A549 treated with Mapracorat at 1 μM for 4 hours (cell line): ENCODE results near the gene GCNT3. TPM values are rescaled to one million over a fixed set of nuclear protein-coding genes. Genes with fewer than 3 reads are reported as not detected.

ENCODE experiments used
- total RNA-seq: library from RNA; stranded (reverse); fragments of 200-300 nt; extraction: Qiagen RNA extraction; gene quantifications from 5 replicates; pipeline ENCODE4 v1.2.3, GENCODE V29; 2022

The GCNT3 gene
- total RNA-seq, result 127 to 145 TPM (median 134 TPM) in 5 replicates

GRCh38 chr15:59611276-59612260, at the start of gene GCNT3:
TSS of gene GCNT3 (plus strand) at chr15:59611783. CDS start at chr15:59618239, 6,456 bp downstream.

GRCh38 chr15:59656897-59657634, 45.5 kb downstream of the GCNT3 start, which contains the start of gene GTF2A2:
TSS of gene GTF2A2 (minus strand) at chr15:59657515. CDS start at chr15:59652277, 5,238 bp downstream.

Other genes starting within 250 kb of the GCNT3 start
- gene MYO1E, start 238.9 kb upstream of the GCNT3 start, total RNA-seq, result 178 to 320 TPM (median 311 TPM) in 5 replicates
- 9.5 to 15.5 TPM (median 11.5 TPM) in 5 replicates for gene FAM81A, start 173.6 kb upstream of the GCNT3 start, total RNA-seq
- gene GTF2A2, start 45.7 kb downstream of the GCNT3 start, total RNA-seq, result 173 to 189 TPM (median 183 TPM) in 5 replicates
- gene BNIP2, start 77.5 kb downstream of the GCNT3 start, total RNA-seq, result 56.2 to 92.6 TPM (median 69.6 TPM) in 5 replicates